T-cell (primary cell): ENCODE data around the gene GOLGA2. TPM values are rescaled to one million over a fixed set of nuclear protein-coding genes. Genes with fewer than 3 reads are reported as not detected.

ENCODE experiments used
- ATAC-seq, 4 experiments: fragments of 200-7000 bp in 3 of 4; fragments of 150-1000 bp in 1 of 4; cut with Tn5 transposase; replicated peaks in 1 of 4; 1 replicate in 3 of 4; 2 replicates in 1 of 4; pipeline ENCODE4 v1.10.0; 2021; ENCODE audit warnings: moderate library complexity in 3 of 4, mild to moderate bottlenecking in 2 of 4, moderate number of reproducible peaks in 1 of 4
- CTCF ChIA-PET, 2 donors: fragments of 300-600 bp; sonication (Branson Sonifier 250); formaldehyde crosslinking; loops; one replicate each; lab custom pipeline; 2022; ENCODE audit warnings: antibody characterized with exemption in 2 of 2; lab: Charles Lee
- POLR2A ChIA-PET, 2 donors: fragments of 300-600 bp; sonication (Branson Sonifier 250); formaldehyde crosslinking; loops; one replicate each; lab custom pipeline; 2022; ENCODE audit warnings: antibody characterized with exemption in 2 of 2; lab: Charles Lee
- DNase-seq, 35 experiments: peaks; one replicate each; pipeline versions ENCODE4 v3.0.0 to v3.0.0-alpha.2; 2013 to 2023
- H3K27ac ChIP-seq: one replicate; pipeline ENCODE4 v1.5.1; 2013; ENCODE audit warnings: low read length
- H3K27me3 ChIP-seq, 2 experiments: replicated peaks in 1 of 2; 1 replicate in 1 of 2; 2 replicates in 1 of 2; pipeline versions ENCODE4 v1.6.1 to v1.7.0; 2013; ENCODE audit warnings: low read length in 1 of 2, mixed read lengths in 1 of 2; ENCODE audit not compliant: control insufficient read depth in 2 of 2, insufficient read depth in 2 of 2; ENCODE audit errors: extremely low read depth in 1 of 2
- H3K36me3 ChIP-seq, 2 donors: 1 replicate in 1 of 2; 2 replicates in 1 of 2; pipeline versions ENCODE4 v1.6.1 to v1.7.0; 2013; ENCODE audit warnings: low read length in 1 of 2; ENCODE audit not compliant: control insufficient read depth in 2 of 2, insufficient read depth in 1 of 2; ENCODE audit errors: extremely low read depth in 1 of 2
- H3K4me1 ChIP-seq, 2 experiments: 1 replicate in 1 of 2; 2 replicates in 1 of 2; pipeline versions ENCODE4 v1.6.1 to v1.7.0; 2013; ENCODE audit warnings: low read length in 2 of 2, mixed read lengths in 1 of 2; ENCODE audit not compliant: insufficient read depth in 2 of 2, control insufficient read depth in 1 of 2; ENCODE audit errors: extremely low read depth in 1 of 2
- H3K4me3 ChIP-seq, 2 donors: 1 replicate in 1 of 2; 2 replicates in 1 of 2; pipeline versions ENCODE4 v1.5.1 to v1.7.0; 2013; ENCODE audit warnings: mild to moderate bottlenecking in 2 of 2, low read length in 1 of 2, moderate library complexity in 1 of 2; ENCODE audit not compliant: control insufficient read depth in 1 of 2; ENCODE audit errors: extremely low read depth in 1 of 2
- H3K9me3 ChIP-seq: 2 replicates; pipeline ENCODE4 v1.7.0; 2013
- H3K27ac Mint-ChIP-seq, 2 donors: one replicate each; pipeline ENCODE4 v1.8.0; 2020 to 2021; ENCODE audit warnings: mild to moderate bottlenecking in 2 of 2, mixed read lengths in 2 of 2
- H3K27me3 Mint-ChIP-seq, 2 donors: one replicate each; pipeline ENCODE4 v1.8.0; 2021 to 2022; ENCODE audit warnings: mixed read lengths in 2 of 2
- H3K36me3 Mint-ChIP-seq: one replicate; pipeline ENCODE4 v1.8.0; 2021; ENCODE audit warnings: mixed read lengths
- H3K4me1 Mint-ChIP-seq, 3 donors: one replicate each; pipeline ENCODE4 v1.8.0; 2020 to 2022; ENCODE audit warnings: mixed read lengths in 3 of 3, mild to moderate bottlenecking in 1 of 3
- H3K4me3 Mint-ChIP-seq, 3 donors: one replicate each; pipeline ENCODE4 v1.8.0; 2020 to 2022; ENCODE audit warnings: mild to moderate bottlenecking in 3 of 3, mixed read lengths in 3 of 3, moderate library complexity in 3 of 3
- H3K9me3 Mint-ChIP-seq, 3 donors: one replicate each; pipeline ENCODE4 v1.8.0; 2020 to 2022; ENCODE audit warnings: mixed read lengths in 3 of 3
- WGBS: methylation state at CpG from one replicate; pipeline ENCODE4 v1.1.5; 2013; ENCODE audit warnings: missing lambda C conversion rate; ENCODE audit not compliant: insufficient coverage; 5-methylcytosine and 5-hydroxymethylcytosine counted together
- total RNA-seq, 35 experiments: library from RNA in 6 of 35; stranded (reverse) in 6 of 35; fragments of 120-200 nt in 1 of 35; gene quantifications; one replicate each; pipeline versions ENCODE4 v1.2.1 to v1.2.4 and lab custom pipeline; 2013 to 2026

GOLGA2 gene
- total RNA-seq, 5 donors from 2014 or later (not counting 1 experiment from before 2014, with no cell fraction given): 49.6 to 71.3 (median 60.5) TPM

DNA sequence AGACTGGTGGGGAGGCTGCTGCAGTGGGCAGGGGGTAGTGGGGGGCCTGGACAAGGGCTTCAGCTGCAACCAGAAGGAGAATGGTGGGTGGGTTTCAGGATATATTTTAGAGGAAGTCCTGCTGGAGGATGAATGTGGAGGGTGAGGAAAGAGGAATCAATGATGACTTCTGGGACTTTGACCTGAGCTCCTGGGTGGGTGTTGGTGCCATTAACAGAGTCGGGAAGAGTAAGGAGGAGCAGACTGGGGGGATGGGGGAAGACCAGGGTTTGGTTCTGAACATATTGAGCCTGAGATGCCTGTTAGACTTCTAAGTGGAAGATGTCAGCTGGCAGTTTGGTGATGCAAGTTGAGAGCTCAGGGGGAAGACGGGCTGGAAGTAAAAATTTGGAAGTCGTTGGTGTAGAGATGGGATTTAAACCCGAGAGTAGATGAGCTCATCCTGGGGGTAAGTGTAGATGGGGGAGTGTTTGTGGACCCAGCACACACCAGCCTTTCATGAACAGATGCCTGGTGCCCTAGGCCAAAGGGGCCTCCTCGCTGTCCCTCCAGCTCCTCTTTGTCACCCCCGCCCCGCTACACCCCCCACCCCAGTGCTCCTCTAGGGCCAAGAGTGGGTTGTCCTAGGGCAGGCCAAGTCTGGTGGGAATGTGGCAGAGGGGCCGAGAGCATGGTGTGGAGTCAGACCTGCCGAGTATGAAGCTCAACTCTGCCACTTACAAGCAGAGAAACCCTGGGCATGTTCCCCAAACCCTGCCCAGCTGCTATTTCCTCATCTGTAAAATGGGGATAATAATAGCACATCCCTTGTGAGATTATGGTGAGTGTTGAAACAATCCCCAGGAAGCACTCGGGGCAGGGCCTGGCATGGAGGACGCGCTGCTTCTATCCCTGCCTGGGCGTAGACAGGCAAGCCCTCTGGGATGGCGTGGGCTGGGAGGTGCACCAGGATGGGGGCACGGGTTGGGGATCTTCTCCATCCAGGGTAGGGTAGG is 68.6 kb downstream of the GOLGA2 start:
- ChIA-PET CTCF (interaction anchor here in 1 of 2 donors (1.1 kb wide), 1 partner anchor 8 kb away, joined by 3 read pairs; no protein-coding TSS in a partner anchor), POLR2A (interaction anchor here in 1 of 2 donors (0.7 kb wide), 1 partner anchor 10 kb away, joined by 3 read pairs; no protein-coding TSS in a partner anchor)
- Histone ChIP-seq H3K27ac (no peak overlapping the region), H3K4me3 (no peak overlapping the region), H3K36me3 (no peaks in the 10 kb centered on the region), H3K9me3 (no peaks in the 10 kb centered on the region), H3K4me1 (peaks cover 7 to 18% of the 10 kb centered on the region in 2 experiments), H3K27me3 (peaks cover 0 to 44% of the 10 kb centered on the region in 2 experiments)
- H3K27me3 Mint-ChIP-seq: peaks cover 8 to 28% of the 10 kb centered on the region in 2 donors
- no peaks in the 10 kb centered on the region for H3K36me3 Mint-ChIP-seq
- no peaks in the 10 kb centered on the region for H3K9me3 Mint-ChIP-seq
- H3K27ac Mint-ChIP-seq: no peak overlapping the region
- no peak for DNase-seq
- 93% methylated on average over 5 of the region's 15 CpGs for WGBS
- ATAC-seq: no peak
- peaks cover 6 to 7% (median 7%) of the 10 kb centered on the region in 3 donors for H3K4me1 Mint-ChIP-seq
- H3K4me3 Mint-ChIP-seq: no peak overlapping the region

DNA sequence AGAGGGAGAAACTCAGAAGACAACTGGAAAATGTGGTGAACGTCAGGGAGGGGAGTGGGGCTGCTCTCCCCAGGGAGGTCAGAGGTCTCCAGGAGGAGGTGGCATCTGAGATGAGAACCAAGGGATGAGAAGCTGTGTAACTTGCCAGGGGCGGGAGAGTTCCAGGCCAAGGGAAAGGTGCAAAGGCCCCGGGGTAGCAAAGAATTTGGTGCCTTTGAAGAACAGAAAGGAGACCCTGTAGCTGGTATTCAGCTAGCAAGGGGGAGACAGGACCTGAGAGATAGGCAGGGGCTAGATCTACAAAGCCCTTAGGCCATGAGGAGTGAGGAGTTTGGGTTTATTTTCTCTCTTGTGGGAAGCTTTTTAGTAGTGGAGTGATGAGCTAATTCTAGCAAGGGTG is 69.3 kb downstream of the GOLGA2 start:
- Histone ChIP-seq H3K27me3 (peaks cover 0 to 40% of the 10 kb centered on the region in 2 experiments), H3K4me3 (no peak overlapping the region), H3K36me3 (no peaks in the 10 kb centered on the region), H3K9me3 (no peaks in the 10 kb centered on the region), H3K27ac (no peak overlapping the region), H3K4me1 (peaks cover 7 to 18% of the 10 kb centered on the region in 2 experiments)
- DNase-seq (no peak), ATAC-seq (no peak)
- H3K9me3 Mint-ChIP-seq: no peaks in the 10 kb centered on the region
- 74% methylated on average over 2 of the region's 3 CpGs for WGBS
- POLR2A ChIA-PET: no interaction called here
- no peaks in the 10 kb centered on the region for H3K36me3 Mint-ChIP-seq
- H3K4me3 Mint-ChIP-seq: no peak overlapping the region
- H3K4me1 Mint-ChIP-seq: peaks cover 6 to 7% (median 7%) of the 10 kb centered on the region in 3 donors
- CTCF ChIA-PET: interaction anchor here (0.6 to 1.1 kb wide), 2 partner anchors 9 to 497 kb away, joined by 3 to 4 read pairs; no protein-coding TSS in a partner anchor
- H3K27me3 Mint-ChIP-seq: peaks cover 8 to 22% of the 10 kb centered on the region in 2 donors
- no peak overlapping the region for H3K27ac Mint-ChIP-seq

Other genes starting within 250 kb of the GOLGA2 start
- gene NAIF1, start 208.7 kb downstream of the GOLGA2 start, total RNA-seq: 10 to 100 TPM; 11.6 to 14.9 (median 13.8) TPM
- 10 to 100 TPM; 11.8 to 21.0 (median 17.3) TPM for gene SLC25A25, start 207.8 kb downstream of the GOLGA2 start, total RNA-seq
- gene PTGES2, start 148.3 kb downstream of the GOLGA2 start, total RNA-seq: 10 to 100 TPM; 60.2 to 91.7 (median 79.2) TPM
- not detected for gene LCN2, start 126.6 kb downstream of the GOLGA2 start, total RNA-seq
- 10 to 100 TPM; 50.0 to 85.9 (median 81.4) TPM for gene BBLN, start 115.7 kb downstream of the GOLGA2 start, total RNA-seq
- gene CIZ1, start 84.4 kb downstream of the GOLGA2 start, total RNA-seq: 100 to 1,000 TPM; 143 to 163 (median 150) TPM
- gene DNM1, start 72.6 kb downstream of the GOLGA2 start, total RNA-seq: 1 to 10 TPM in 4 of 5 donors, under 1 TPM in 1; 0.95 to 3.0 (median 1.8) TPM
- 10 to 100 TPM in 2 of 5 donors, 1 to 10 TPM in 3; 7.5 to 15.3 (median 9.7) TPM for gene SWI5, start 269 bp upstream of the GOLGA2 start, total RNA-seq
- gene TRUB2, start 46.4 kb upstream of the GOLGA2 start, total RNA-seq: 10 to 100 TPM; 12.4 to 22.9 (median 21.9) TPM
- 10 to 100 TPM; 32.2 to 60.0 (median 54.5) TPM for gene COQ4, start 46.8 kb upstream of the GOLGA2 start, total RNA-seq
- 10 to 100 TPM in 3 of 5 donors, 1 to 10 TPM in 2; 7.3 to 18.4 (median 17.5) TPM for gene SLC27A4, start 64.5 kb upstream of the GOLGA2 start, total RNA-seq
- 10 to 100 TPM; 38.7 to 55.8 (median 52.5) TPM for gene URM1, start 95.4 kb upstream of the GOLGA2 start, total RNA-seq
- 1 to 10 TPM in 4 of 5 donors, under 1 TPM in 1; 0.30 to 1.9 (median 1.3) TPM for gene CERCAM, start 144.8 kb upstream of the GOLGA2 start, total RNA-seq
- gene ODF2, start 180.0 kb upstream of the GOLGA2 start, total RNA-seq: 10 to 100 TPM; 26.0 to 35.7 (median 33.1) TPM
- 10 to 100 TPM; 15.5 to 30.5 (median 29.1) TPM for gene GLE1, start 228.7 kb upstream of the GOLGA2 start, total RNA-seq